ENCODE results near the gene MEGF11.

DNA sequence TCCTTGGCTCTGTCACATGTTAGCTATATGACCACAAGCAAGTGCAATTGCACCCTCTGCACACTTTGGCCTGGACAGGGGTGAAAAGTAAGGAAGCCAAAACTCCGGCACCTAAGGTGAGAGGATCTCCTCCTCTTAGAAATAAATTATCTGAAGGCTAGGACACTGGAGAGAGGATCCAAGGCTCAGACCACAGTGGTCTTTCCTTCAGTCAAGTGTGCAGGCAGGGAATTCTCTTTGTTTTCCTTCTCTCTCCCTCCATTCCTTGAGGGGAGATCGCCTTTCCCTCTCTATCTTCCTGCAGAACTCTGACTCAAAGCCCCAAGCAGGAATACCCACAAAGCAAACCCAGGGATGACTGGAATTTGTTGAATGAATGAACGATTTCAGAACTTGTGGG is 3.1 kb upstream of the MEGF11 start:
- TF ChIP-seq, protein P1, sequence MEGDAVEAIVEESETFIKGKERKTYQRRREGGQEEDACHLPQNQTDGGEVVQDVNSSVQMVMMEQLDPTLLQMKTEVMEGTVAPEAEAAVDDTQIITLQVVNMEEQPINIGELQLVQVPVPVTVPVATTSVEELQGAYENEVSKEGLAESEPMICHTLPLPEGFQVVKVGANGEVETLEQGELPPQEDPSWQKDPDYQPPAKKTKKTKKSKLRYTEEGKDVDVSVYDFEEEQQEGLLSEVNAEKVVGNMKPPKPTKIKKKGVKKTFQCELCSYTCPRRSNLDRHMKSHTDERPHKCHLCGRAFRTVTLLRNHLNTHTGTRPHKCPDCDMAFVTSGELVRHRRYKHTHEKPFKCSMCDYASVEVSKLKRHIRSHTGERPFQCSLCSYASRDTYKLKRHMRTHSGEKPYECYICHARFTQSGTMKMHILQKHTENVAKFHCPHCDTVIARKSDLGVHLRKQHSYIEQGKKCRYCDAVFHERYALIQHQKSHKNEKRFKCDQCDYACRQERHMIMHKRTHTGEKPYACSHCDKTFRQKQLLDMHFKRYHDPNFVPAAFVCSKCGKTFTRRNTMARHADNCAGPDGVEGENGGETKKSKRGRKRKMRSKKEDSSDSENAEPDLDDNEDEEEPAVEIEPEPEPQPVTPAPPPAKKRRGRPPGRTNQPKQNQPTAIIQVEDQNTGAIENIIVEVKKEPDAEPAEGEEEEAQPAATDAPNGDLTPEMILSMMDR (IDR thresholded peaks at IDR 0.05) = no peak
- TF ChIP-seq POLR2A (IDR thresholded peaks at IDR 0.05) = no peak
